HCT116 (cell line): Measurements from ENCODE around the gene SLFN11.

Experiments
- CEBPB ChIP-seq: IDR thresholded peaks from 2 replicates; pipeline ENCODE4 v1.6.1; 2012; ENCODE audit warnings: low read depth
- EGR1 ChIP-seq: IDR thresholded peaks from 2 replicates; pipeline ENCODE4 v1.6.1; 2012; ENCODE audit warnings: low read depth
- ELF1 ChIP-seq: IDR thresholded peaks from 2 replicates; pipeline ENCODE4 v1.6.1; 2012; ENCODE audit warnings: low read depth, borderline replicate concordance
- TF ChIP-seq, protein P1 (sequence below): IDR thresholded peaks from 2 replicates; pipeline ENCODE4 v1.6.1; 2012; ENCODE audit warnings: low read depth

DNA sequence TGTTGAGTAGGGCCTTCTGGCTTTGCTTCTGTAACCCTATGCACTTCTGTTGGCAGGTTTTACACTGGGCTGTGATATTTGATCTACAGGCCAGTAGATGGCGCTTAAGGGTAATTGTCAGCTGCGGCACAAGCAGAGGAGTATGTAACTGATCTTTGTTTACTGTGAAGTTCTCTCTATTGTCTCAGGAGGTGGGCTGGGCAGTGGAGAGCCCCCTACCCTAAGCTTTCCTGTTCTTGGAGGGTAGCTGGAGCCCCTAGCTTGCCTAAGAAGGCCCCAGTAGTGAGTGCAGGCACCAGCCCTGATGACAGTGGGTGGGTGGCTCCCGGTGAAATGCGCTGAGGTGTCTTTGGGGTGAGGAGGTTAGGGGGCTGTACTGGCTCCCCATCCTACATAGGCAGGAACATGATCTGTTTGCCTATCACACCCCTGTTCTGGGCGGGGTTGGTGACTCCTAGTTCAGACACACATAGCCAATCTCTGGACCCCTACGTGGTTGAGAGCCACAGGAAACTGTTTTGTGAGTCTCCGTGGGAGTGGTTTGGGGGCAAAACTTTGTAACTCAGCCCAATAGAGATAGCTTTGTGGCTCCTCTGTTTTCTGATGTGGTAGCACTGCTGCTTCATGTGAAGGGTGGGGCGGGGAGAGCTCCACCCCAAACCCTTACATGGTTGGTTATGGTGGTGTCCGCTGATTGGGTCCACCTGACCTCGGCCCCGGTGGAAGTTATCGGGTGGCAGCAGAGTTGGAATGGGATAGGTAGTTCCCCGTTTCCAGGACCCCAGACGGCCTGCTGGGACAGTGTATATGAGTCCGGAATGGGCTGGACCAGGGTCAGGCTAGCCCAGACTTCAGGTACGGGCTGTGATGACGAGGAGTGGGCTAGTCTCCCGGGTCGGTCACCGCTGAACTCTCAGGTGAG, 60.4 kb downstream of the SLFN11 start:
- TF ChIP-seq, protein P1, sequence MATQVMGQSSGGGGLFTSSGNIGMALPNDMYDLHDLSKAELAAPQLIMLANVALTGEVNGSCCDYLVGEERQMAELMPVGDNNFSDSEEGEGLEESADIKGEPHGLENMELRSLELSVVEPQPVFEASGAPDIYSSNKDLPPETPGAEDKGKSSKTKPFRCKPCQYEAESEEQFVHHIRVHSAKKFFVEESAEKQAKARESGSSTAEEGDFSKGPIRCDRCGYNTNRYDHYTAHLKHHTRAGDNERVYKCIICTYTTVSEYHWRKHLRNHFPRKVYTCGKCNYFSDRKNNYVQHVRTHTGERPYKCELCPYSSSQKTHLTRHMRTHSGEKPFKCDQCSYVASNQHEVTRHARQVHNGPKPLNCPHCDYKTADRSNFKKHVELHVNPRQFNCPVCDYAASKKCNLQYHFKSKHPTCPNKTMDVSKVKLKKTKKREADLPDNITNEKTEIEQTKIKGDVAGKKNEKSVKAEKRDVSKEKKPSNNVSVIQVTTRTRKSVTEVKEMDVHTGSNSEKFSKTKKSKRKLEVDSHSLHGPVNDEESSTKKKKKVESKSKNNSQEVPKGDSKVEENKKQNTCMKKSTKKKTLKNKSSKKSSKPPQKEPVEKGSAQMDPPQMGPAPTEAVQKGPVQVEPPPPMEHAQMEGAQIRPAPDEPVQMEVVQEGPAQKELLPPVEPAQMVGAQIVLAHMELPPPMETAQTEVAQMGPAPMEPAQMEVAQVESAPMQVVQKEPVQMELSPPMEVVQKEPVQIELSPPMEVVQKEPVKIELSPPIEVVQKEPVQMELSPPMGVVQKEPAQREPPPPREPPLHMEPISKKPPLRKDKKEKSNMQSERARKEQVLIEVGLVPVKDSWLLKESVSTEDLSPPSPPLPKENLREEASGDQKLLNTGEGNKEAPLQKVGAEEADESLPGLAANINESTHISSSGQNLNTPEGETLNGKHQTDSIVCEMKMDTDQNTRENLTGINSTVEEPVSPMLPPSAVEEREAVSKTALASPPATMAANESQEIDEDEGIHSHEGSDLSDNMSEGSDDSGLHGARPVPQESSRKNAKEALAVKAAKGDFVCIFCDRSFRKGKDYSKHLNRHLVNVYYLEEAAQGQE, result no peak
- TF ChIP-seq CEBPB (no peak), EGR1 (no peak), ELF1 (no peak)
